Lower leg skin (tissue), 3 donors: ENCODE data around the gene GPM6B.

Source experiments
- POLR2A ChIP-seq, 2 donors: fragments of 450-650 bp; IDR thresholded peaks; one replicate each; pipeline ENCODE4 v1.6.1; 2016 to 2017; ENCODE audit warnings: antibody characterized with exemption in 2 of 2, mild to moderate bottlenecking in 1 of 2, moderate library complexity in 1 of 2
- TF ChIP-seq, protein P1 (sequence below), 3 donors: fragments of 450-650 bp; IDR thresholded peaks; one replicate each; pipeline ENCODE4 v1.5.1; 2016; ENCODE audit warnings: antibody characterized with exemption in 3 of 3, mild to moderate bottlenecking in 3 of 3, moderate library complexity in 2 of 3

DNA sequence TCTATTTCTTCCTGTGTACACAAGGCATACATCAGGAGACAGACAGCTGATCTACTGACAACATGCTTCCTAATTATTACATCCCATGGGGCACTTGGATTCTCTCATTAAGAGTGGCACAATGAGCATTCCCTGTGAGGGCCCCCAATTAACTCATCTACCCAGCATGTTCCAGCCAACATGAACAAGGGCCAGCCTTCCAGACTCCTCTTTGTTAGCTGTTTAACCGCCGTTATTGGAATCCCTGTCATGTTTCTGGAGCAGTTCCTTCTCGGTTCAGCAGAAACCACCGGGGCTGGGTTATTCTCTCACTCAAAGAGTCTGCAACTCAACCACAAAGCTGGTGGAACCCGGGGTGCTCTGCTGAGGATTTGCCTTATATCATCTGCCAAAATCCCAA, 9.9 kb upstream of the GPM6B start:
- TF ChIP-seq, protein P1, sequence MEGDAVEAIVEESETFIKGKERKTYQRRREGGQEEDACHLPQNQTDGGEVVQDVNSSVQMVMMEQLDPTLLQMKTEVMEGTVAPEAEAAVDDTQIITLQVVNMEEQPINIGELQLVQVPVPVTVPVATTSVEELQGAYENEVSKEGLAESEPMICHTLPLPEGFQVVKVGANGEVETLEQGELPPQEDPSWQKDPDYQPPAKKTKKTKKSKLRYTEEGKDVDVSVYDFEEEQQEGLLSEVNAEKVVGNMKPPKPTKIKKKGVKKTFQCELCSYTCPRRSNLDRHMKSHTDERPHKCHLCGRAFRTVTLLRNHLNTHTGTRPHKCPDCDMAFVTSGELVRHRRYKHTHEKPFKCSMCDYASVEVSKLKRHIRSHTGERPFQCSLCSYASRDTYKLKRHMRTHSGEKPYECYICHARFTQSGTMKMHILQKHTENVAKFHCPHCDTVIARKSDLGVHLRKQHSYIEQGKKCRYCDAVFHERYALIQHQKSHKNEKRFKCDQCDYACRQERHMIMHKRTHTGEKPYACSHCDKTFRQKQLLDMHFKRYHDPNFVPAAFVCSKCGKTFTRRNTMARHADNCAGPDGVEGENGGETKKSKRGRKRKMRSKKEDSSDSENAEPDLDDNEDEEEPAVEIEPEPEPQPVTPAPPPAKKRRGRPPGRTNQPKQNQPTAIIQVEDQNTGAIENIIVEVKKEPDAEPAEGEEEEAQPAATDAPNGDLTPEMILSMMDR (IDR thresholded peaks at IDR 0.05), result no peak
- TF ChIP-seq POLR2A (IDR thresholded peaks at IDR 0.05), result no peak
